ENCODE measurements around the gene MBNL1. TPM values are rescaled to one million over a fixed set of nuclear protein-coding genes. Genes with fewer than 3 reads are reported as not detected.
"Not testable (repeated sequence)": the region's sequence is repeated elsewhere in the genome, so short reads cannot be mapped to it uniquely, and the experiment has no call there.

MBNL1 gene
- total RNA-seq, 2 donors from 2014 or later, result 322 to 452 TPM

DNA sequence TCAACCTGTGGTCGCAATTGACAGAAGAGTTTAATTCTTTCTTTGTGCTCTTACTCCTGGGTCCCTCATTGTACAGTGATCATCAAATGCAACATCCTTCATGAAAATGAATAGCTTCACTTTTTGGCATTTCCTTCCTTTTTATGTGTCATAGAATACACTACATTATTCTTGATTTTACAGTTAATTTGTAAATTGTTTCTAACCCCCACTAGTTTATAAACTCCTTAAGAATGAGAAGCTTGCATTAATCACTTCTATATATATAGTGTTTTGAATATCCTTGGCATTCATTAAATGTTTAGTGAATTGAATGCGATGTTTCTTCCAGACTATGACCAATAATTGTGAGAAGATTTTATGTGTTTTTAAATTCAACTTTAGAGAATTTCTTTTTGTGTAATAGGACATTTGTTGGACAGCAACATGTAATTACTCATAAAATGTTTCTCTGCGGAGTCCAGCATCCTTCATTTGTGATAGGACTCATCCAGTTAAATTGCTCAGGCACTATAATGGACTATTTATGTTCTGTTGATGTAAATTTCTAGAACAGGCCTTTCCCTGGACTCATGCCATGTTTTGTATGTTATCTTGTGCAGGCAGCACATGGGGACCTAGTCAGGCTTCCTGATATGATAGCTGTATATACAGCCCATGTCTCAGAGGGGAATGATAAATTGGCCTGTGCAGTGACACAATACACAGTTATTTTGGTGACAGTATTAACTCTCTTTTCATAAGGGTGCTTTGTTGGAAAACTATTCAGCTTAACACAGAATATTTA lies 51.3 kb downstream of the MBNL1 start:
- Mint-ChIP-seq H3K27me3 (no peaks in the 10 kb centered on the region), H3K9me3 (no peaks in the 10 kb centered on the region), H3K27ac (peak overlapping the region; percentile 66), H3K4me1 (peaks cover 60% of the 10 kb centered on the region), H3K4me3 (peak overlapping the region; percentile 65), H3K36me3 (ENCODE audit: low read depth) (peaks cover 71% of the 10 kb centered on the region)
- no peak for ATAC-seq (replicated peaks)

DNA sequence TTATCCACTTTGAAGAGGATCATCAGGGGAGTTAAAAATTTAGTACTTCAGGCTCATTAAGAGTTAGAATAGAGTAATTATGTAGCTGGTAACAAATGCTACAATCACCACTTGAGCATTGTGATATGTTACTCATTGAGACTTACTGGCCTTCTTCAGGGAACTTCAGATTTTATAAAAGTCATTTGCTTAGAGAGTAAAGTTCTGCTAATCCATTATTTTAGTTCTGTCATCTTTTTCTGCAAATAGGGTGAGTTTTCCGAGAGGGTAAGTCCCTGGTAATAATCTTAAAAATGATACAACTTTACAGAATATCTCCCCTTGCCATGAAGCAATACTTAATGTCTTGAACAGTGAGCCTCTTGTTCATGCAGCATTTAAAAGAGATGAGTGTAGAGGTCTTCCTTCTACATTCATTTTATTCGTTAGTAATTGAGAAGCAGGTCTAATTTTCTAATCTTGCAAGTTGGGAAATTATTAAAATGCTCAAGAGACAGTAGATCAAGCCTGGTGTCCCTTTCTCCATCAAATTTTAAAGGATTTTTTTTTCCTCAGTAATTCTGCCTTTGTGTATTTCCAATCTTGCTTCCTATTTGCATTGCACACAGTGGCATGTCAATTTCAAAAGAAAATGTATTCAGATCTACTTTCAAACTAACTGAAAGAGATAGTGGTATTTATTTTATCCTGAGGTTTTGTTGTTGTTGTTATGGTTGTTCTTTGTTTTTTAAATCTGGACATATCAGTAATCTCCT lies 52.6 kb downstream of the MBNL1 start:
- Mint-ChIP-seq H3K9me3 (no peaks in the 10 kb centered on the region), H3K27ac (peak overlapping the region; percentile 74), H3K27me3 (no peaks in the 10 kb centered on the region), H3K4me3 (peak overlapping the region; percentile 79), H3K4me1 (peaks cover 58% of the 10 kb centered on the region), H3K36me3 (ENCODE audit: low read depth) (peaks cover 72% of the 10 kb centered on the region)
- ATAC-seq (replicated peaks), result no peak

DNA sequence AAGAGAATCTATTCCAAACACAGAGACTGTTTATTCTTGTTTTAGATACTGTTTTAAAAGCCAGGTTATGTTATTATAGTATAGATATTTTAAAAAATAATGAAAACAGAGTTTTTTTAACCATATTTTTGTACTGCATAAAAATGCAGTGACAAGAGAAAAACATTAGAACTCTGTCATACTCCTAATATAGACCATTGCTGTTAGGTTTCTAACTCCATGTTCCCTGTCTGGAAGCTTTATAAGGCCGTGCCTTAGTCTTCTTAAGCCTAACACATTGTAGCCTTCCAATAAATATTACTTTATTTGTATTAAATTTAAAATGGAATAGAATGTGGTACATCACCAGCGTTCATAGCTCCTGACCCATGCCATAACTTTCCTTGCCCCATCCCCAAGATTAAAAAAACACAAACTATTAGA lies 53.2 kb downstream of the MBNL1 start:
- Mint-ChIP-seq H3K4me3 (peak overlapping the region; percentile 79), H3K27ac (peak overlapping the region; percentile 88), H3K4me1 (peaks cover 56% of the 10 kb centered on the region), H3K9me3 (no peaks in the 10 kb centered on the region), H3K27me3 (no peaks in the 10 kb centered on the region), H3K36me3 (ENCODE audit: low read depth) (peaks cover 74% of the 10 kb centered on the region)
- ATAC-seq (replicated peaks), result no peak

DNA sequence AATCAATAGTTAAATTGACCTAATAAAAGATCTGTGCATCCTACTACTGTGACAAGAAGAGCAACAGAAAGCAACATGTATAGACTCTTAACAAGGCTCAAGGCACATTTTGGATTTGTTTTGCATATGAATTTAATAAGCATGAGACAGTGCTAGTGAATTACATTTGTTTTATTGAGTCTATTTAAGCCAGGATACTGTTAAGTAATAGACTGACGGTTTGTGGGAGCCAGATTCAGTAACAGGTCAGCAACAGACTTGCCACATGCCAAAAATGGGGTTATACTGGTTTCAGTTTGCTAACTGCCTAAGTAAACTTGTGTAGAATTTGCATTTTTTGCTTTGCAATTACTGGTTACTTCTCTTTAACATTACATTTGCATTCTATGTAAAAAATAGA lies 54.0 kb downstream of the MBNL1 start:
- no peaks in the 10 kb centered on the region for H3K27me3 Mint-ChIP-seq
- peak; percentile 28 for ATAC-seq (replicated peaks)
- peaks cover 61% of the 10 kb centered on the region for H3K4me1 Mint-ChIP-seq
- H3K27ac Mint-ChIP-seq, result peak overlapping the region; percentile 88
- peaks cover 72% of the 10 kb centered on the region for H3K36me3 Mint-ChIP-seq (ENCODE audit: low read depth)
- peak overlapping the region; percentile 79 for H3K4me3 Mint-ChIP-seq
- no peaks in the 10 kb centered on the region for H3K9me3 Mint-ChIP-seq

DNA sequence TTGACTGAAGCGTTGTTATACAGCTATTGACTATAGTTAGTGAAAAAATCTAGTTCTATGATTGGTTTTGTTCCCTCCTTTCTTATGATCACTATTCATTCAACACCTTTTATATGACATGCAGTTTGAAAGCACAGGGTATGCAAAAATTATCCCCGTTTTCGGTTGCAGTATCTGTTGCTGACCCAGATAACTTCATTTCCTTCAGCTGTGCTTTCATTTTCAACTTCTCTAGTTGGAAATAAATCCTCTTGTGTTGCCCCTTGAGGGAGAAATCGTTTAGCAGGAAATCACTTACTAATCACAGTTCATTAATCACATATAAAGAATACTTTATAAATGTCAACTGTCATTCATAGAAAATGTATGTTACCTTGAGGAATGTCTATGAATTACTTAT lies 55.1 kb downstream of the MBNL1 start:
- peaks cover 63% of the 10 kb centered on the region for H3K4me1 Mint-ChIP-seq
- peak; percentile 85 for ATAC-seq (replicated peaks)
- H3K9me3 Mint-ChIP-seq, result no peaks in the 10 kb centered on the region
- peak overlapping the region; percentile 52 for H3K4me3 Mint-ChIP-seq
- H3K36me3 Mint-ChIP-seq (ENCODE audit: low read depth), result peaks cover 70% of the 10 kb centered on the region
- H3K27me3 Mint-ChIP-seq, result no peaks in the 10 kb centered on the region
- H3K27ac Mint-ChIP-seq, result peak overlapping the region; percentile 88

DNA sequence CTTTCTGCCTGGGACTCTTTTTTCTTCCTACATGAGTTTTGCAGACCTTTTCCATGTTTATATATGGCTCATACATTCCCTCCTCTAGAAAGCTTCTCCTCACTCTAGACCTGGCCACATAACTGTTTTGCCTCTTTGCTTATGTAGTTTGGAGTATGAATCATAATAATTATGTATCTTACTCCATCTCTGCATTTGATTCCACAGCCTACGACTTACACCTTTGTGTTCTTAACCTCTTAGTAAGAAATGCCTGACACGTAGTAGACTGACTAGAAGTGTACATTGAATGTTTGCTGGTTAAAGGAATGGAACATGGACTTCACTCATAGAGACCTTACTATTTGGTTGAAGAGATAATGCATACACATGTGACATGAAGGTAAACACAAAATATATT lies 56.4 kb downstream of the MBNL1 start:
- Mint-ChIP-seq H3K4me1 (peaks cover 56% of the 10 kb centered on the region), H3K9me3 (no peaks in the 10 kb centered on the region), H3K4me3 (peak overlapping the region; percentile 52), H3K27ac (peak overlapping the region; percentile 35), H3K27me3 (no peaks in the 10 kb centered on the region), H3K36me3 (ENCODE audit: low read depth) (peaks cover 63% of the 10 kb centered on the region)
- peak; percentile 59 for ATAC-seq (replicated peaks)

DNA sequence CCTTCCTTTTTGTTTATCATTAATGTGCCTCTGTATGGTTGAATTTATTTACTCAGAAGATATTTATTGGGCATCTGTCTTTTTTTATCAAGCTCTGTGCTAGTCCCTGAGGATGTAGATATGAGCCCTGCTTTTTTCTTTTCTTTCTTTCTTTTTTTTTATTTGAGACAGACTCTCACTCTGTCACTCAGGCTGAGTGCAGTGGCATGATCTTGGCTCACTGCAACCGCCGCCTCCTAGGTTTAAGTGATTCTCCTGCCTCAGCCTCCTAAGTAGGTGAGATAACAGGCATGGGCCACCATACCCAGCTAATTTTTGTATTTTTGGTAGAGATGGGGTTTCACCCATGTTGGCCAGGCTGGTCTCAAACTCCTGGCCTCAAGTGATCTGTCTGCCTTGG lies 58.5 kb downstream of the MBNL1 start:
- Mint-ChIP-seq H3K27me3 (no peaks in the 10 kb centered on the region), H3K36me3 (ENCODE audit: low read depth) (peaks cover 69% of the 10 kb centered on the region), H3K4me1 (peaks cover 54% of the 10 kb centered on the region), H3K4me3 (peak overlapping the region; percentile 55), H3K27ac (peak overlapping the region; percentile 53), H3K9me3 (no peaks in the 10 kb centered on the region)
- no peak for ATAC-seq (replicated peaks)

DNA sequence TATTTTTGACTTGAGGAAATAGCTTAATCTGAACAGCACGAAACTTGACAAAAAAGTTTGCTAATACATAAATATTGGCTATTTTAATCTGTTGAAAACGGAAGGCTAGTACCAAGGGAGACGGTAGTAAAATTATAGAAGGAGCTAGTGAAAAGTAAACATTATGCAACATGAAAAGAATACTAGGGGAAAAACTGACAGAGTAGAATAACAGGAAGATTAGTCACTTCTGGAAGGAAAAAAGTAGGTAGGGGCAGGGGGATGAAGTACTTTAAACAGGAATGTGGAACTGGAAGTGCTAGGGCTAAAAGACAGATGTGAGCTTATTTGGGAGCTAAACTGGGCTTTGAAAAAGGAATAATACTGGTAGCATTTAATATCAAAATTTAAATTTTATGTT lies 60.1 kb downstream of the MBNL1 start:
- Mint-ChIP-seq H3K4me1 (peaks cover 59% of the 10 kb centered on the region), H3K27me3 (no peaks in the 10 kb centered on the region), H3K27ac (peak overlapping the region; percentile 44), H3K4me3 (peak overlapping the region; percentile 51), H3K36me3 (ENCODE audit: low read depth) (peaks cover 80% of the 10 kb centered on the region), H3K9me3 (no peaks in the 10 kb centered on the region)
- ATAC-seq (replicated peaks), result no peak

DNA sequence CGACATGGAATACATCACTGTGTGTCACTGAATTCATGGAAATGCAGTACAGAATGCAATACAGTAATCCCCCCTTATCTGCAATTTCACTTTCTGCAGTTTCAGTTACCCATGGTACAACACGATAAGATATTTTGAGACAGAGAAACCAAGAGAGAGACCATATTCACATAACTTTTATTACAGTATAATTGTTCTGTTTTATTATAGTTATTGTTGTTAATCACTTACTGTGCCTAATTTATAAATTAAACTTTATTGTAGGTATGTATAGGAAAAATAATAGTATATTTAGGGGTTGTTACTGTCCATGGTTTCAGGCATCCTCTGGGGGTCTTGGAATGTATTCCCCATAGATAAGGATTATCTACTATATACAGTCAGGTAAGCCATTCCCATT lies 61.8 kb downstream of the MBNL1 start:
- H3K36me3 Mint-ChIP-seq (ENCODE audit: low read depth), result peaks cover 82% of the 10 kb centered on the region

DNA sequence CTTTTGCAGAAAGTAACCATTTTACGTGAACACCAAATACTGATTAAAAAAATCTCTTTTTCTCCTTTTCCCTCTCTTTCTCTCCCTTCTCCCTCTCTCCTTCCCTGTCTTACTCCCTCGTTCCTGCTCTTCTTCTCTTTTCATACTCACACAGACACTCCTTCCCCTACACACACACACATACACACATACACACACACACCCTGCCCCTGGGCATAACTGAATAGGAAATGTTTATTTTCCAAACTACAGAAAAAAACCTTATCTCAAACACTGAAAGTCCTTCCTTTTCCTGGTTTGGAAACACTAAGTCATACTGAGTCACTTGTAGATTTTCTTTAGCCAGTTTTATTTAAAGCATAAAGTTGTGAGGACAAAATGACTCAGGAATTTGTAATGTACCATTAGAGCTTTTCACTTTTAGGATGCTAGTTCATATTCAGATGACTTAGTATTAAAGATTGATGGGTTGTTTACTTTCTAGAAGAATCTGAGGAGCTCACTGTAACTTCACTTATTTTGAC lies 62.4 kb downstream of the MBNL1 start:
- H3K36me3 Mint-ChIP-seq (ENCODE audit: low read depth), result peaks cover 82% of the 10 kb centered on the region
- peak overlapping the region; percentile 93 for H3K27ac Mint-ChIP-seq
- H3K9me3 Mint-ChIP-seq, result no peaks in the 10 kb centered on the region
- peaks cover 58% of the 10 kb centered on the region for H3K4me1 Mint-ChIP-seq
- peak overlapping the region; percentile 71 for H3K4me3 Mint-ChIP-seq
- no peaks in the 10 kb centered on the region for H3K27me3 Mint-ChIP-seq
- peak; percentile 71 for ATAC-seq (replicated peaks)

More for the DNA sequence above, 61.8 kb downstream of the MBNL1 start:
- Mint-ChIP-seq H3K4me3 (peak overlapping the region; percentile 71), H3K9me3 (no peaks in the 10 kb centered on the region), H3K27ac (peak overlapping the region; percentile 93), H3K4me1 (peaks cover 61% of the 10 kb centered on the region), H3K27me3 (no peaks in the 10 kb centered on the region)
- ATAC-seq (replicated peaks), result no peak

DNA sequence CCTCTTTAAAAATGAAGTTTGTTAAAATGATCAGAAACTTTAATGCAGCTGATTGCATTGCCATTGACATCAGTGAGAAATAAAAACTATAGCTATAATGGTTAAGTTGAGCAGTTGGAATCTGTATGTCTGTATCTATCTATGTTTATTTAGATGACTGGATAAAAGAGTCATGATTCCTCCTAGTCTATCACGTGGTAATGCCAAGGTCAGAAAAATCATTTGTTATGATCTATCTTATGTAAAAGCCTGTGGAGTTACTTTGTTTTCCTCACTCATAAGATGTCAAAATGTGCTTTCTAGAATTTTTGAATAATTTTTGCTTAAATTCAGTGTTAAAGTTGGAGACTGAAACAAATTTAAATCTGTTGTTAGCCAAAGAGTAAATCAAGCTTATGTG lies 63.3 kb downstream of the MBNL1 start:
- peak overlapping the region; percentile 93 for H3K27ac Mint-ChIP-seq
- H3K27me3 Mint-ChIP-seq, result no peaks in the 10 kb centered on the region
- H3K4me3 Mint-ChIP-seq, result peak overlapping the region; percentile 71
- peaks cover 79% of the 10 kb centered on the region for H3K36me3 Mint-ChIP-seq (ENCODE audit: low read depth)
- peaks cover 57% of the 10 kb centered on the region for H3K4me1 Mint-ChIP-seq
- H3K9me3 Mint-ChIP-seq, result no peaks in the 10 kb centered on the region
- ATAC-seq (replicated peaks), result no peak

DNA sequence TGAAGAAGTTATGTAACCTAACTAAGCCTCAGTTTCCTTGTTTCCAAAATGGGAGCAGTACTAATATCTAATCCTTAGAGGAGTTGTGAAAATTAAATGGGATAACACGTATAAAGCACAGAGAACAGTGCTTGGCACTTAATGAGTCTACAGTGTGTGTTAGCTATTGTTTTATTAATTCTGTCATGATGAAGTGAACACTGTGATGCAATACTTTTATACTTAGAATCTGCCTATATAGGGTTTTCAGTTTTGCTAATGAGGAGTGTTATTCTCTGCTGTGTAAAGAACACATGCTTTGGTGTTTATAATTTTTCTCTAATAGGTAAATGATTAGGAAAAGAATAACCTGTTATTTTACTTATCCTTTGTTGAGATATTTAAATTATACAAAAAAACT lies 65.2 kb downstream of the MBNL1 start:
- peak overlapping the region; percentile 93 for H3K27ac Mint-ChIP-seq
- H3K27me3 Mint-ChIP-seq, result no peaks in the 10 kb centered on the region
- peaks cover 59% of the 10 kb centered on the region for H3K4me1 Mint-ChIP-seq
- no peaks in the 10 kb centered on the region for H3K9me3 Mint-ChIP-seq
- peaks cover 88% of the 10 kb centered on the region for H3K36me3 Mint-ChIP-seq (ENCODE audit: low read depth)
- peak overlapping the region; percentile 71 for H3K4me3 Mint-ChIP-seq
- no peak for ATAC-seq (replicated peaks)

DNA sequence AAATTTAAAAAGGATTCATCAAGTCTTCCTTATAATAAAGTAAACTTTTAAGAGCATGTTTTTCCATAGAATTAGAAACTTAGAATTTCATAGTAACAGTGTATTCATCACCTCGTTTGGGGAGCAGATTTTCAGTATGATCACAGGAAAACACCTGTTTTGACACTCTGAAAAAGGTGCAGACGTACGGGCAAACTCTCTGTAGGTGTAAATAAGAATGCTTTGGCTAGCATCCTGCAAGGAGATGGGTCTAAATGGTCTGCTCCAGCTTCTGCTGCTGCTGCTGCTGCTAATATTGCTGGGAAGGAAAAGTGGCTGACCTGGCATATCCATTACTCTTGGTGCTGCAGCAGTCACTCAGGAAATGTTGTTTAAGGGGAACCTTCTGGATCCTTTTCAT lies 66.0 kb downstream of the MBNL1 start:
- Mint-ChIP-seq H3K4me1 (peaks cover 56% of the 10 kb centered on the region), H3K36me3 (ENCODE audit: low read depth) (peaks cover 93% of the 10 kb centered on the region), H3K27me3 (no peaks in the 10 kb centered on the region), H3K9me3 (no peaks in the 10 kb centered on the region), H3K27ac (peak overlapping the region; percentile 93), H3K4me3 (peak overlapping the region; percentile 71)
- ATAC-seq (replicated peaks), result peak; percentile 30

DNA sequence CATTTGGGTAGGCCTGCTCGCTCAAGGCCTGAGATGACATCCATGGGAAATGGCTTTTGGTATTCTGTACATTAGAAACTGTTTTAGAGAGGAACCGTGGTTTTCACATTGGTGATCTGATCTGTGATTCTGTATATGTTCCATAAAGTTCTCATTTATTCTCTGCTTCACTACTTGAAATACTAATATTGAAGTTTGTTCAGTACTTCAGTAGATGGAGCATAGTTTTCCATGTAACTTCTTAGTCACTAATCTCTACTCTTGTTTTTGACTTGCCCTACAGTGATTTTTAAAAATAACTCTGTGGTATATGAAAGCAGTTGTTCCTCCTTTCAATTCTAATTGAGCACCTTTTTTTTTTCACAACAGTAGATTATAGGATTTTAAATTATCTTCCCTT lies 66.5 kb downstream of the MBNL1 start:
- peak overlapping the region; percentile 71 for H3K4me3 Mint-ChIP-seq
- H3K36me3 Mint-ChIP-seq (ENCODE audit: low read depth), result peaks cover 95% of the 10 kb centered on the region
- H3K4me1 Mint-ChIP-seq, result peaks cover 61% of the 10 kb centered on the region
- H3K27me3 Mint-ChIP-seq, result no peaks in the 10 kb centered on the region
- ATAC-seq (replicated peaks), result peak; percentile 71
- H3K9me3 Mint-ChIP-seq, result no peaks in the 10 kb centered on the region
- H3K27ac Mint-ChIP-seq, result peak overlapping the region; percentile 93

DNA sequence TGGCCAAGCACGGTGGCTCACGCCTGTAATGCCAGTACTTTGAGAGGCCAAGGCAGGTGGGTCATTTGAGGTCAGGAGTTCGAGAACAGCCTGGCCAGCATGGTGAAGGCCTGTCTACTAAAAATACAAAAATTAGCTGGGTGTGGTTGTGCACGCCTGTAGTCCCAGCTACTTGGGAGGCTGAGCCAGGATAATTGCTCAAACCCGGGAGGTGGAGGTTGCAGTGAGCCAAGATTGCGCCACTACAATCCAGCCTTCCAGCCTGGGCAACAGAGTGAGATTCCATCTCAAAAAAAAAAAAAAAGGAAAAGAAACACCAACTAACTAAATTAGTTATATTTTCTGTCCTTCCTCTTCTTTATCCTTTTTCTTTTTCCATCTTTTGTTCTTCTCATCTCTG lies 68.6 kb downstream of the MBNL1 start:
- H3K27me3 Mint-ChIP-seq; H3K4me3 Mint-ChIP-seq; H3K27ac Mint-ChIP-seq; H3K9me3 Mint-ChIP-seq; ATAC-seq (replicated peaks): not testable (repeated sequence)
- Mint-ChIP-seq H3K4me1 (peaks cover 54% of the 10 kb centered on the region), H3K36me3 (ENCODE audit: low read depth) (peaks cover 96% of the 10 kb centered on the region)

Data from activated T-helper 17 cell treated with anti-CD3 and anti-CD28 coated beads, Interleukin-2, amount 50 U/mL, for 72 hours (primary cell).